SK-N-MC (cell line): Measurements from ENCODE around the gene SYNPO2L.

Experiments used
- FOXP2 ChIP-seq: optimal IDR thresholded peaks from 2 replicates; pipeline ENCODE3; 2011; ENCODE audit warnings: mild to moderate bottlenecking, moderate library complexity; ENCODE audit not compliant: insufficient read depth; ENCODE audit errors: extremely low read length, control extremely low read depth
- POLR2AphosphoS5 ChIP-seq: IDR thresholded peaks from 2 replicates; pipeline ENCODE4 v1.6.1; 2012; ENCODE audit warnings: mild to moderate bottlenecking, low read depth, low read length, borderline replicate concordance

DNA sequence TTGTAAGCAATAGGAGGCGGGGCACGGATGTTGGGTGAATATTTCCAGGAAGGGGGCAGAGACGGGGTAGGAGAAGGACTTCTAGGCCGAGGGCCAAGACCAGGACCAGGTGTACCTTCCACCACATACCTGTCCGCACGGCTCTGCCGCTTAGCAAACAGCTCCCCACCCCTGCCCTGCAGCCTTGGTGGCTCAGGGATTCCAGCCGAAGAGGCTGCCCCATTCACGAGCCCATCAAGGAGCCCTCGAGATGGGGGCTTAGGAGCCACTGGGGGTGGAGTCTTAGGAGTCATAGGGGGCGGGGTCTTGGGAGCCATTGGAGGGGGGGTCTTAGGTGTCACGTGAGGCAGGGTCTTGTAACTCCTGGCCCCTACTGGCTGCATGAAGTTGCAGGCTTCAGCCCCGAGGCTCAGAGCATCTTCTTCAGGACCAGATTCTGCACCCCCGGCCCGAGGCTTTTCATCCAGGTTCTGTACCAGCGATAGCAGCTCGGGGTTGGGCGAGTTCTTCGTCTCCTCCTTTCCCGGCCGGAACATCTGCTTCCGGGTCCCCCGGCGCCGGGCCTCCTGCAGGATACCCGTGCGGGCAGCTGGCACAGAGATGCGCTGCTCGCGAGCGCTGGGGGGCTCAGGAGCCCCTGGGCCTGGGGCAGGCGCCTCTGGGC is 8.5 kb downstream of the SYNPO2L start:
- TF ChIP-seq FOXP2 (no peak), POLR2AphosphoS5 (no peak)
